Adipocyte (in vitro differentiated cells): ENCODE data around the gene RIN2.
"Not testable (repeated sequence)": the region's sequence is repeated elsewhere in the genome, so short reads cannot be mapped to it uniquely, and the experiment has no call there.

Experiments used
- DNase-seq: peaks from one replicate; pipeline ENCODE4 v3.0.0-alpha.2; 2015; ENCODE audit warnings: low read depth
- H3K27me3 ChIP-seq: replicated peaks from 2 replicates; pipeline ENCODE4 v1.7.0; 2013; ENCODE audit warnings: mild to moderate bottlenecking, low read length, moderate library complexity; ENCODE audit not compliant: control insufficient read depth, insufficient read depth
- H3K36me3 ChIP-seq: 2 replicates; pipeline ENCODE4 v1.7.0; 2013; ENCODE audit warnings: low read length, mild to moderate bottlenecking, moderate library complexity; ENCODE audit not compliant: control insufficient read depth, insufficient read depth, severe bottlenecking
- H3K4me1 ChIP-seq: 2 replicates; pipeline ENCODE4 v1.7.0; 2013; ENCODE audit warnings: mild to moderate bottlenecking, low read length, moderate library complexity; ENCODE audit not compliant: control insufficient read depth, insufficient read depth
- H3K4me3 ChIP-seq: 2 replicates; pipeline ENCODE4 v1.7.0; 2013; ENCODE audit warnings: mild to moderate bottlenecking, low read length, moderate library complexity
- H3K9ac ChIP-seq: 2 replicates; pipeline ENCODE4 v1.7.0; 2013; ENCODE audit warnings: mild to moderate bottlenecking, low read length, moderate library complexity
- H3K9me3 ChIP-seq: 2 replicates; pipeline ENCODE4 v1.7.0; 2013; ENCODE audit warnings: mild to moderate bottlenecking, low read length, moderate library complexity; ENCODE audit not compliant: control insufficient read depth

RIN2 gene

DNA sequence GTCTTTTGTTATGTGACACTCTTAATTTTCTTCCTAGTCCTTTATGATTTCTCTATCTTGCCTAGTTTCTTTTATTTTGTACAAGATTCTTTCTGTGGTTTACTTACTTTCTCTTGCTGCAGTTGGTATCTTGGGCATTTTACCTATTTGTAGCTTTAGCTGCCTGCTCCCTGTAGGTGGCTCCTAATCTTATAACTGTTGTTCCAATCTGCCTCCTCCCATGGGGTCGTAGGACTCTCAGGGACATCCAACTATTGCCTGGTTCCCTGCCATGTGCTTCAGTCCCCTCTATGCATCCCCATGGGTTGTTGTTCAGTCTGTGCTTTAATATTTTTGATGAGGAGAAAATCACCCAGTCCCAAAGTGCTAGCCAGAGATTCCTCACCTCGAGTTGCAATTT, 31.4 kb downstream of the RIN2 start:
- Histone ChIP-seq H3K9ac (no peak overlapping the region), H3K9me3 (no peaks in the 10 kb centered on the region), H3K4me1 (peaks cover 26% of the 10 kb centered on the region), H3K4me3 (no peak overlapping the region), H3K27me3 (no peaks in the 10 kb centered on the region), H3K36me3 (no peaks in the 10 kb centered on the region)
- no peak for DNase-seq

DNA sequence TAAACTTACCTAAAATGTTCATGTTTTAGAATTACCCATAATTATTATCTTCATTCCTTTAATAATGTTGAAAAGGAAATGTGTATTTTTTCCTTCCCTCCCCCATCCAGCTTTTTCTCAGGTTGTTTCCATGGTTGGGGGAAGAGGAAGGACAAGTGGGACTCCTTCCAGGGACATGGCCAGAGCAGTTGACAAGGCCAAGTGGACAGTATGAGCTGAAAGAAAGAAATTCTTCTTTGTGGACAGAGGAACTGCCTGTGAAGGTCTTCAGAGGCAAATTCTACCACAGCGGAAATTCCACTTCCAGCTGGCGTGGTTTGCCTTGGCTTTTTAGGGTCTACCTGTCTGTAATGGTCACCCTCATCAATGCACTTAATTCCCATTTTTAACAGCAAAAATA, 33.8 kb downstream of the RIN2 start:
- no peak overlapping the region for H3K4me3 ChIP-seq
- DNase-seq = no peak
- H3K27me3 ChIP-seq = no peaks in the 10 kb centered on the region
- H3K9ac ChIP-seq = no peak overlapping the region
- no peaks in the 10 kb centered on the region for H3K9me3 ChIP-seq
- H3K4me1 ChIP-seq = peaks cover 1% of the 10 kb centered on the region
- H3K36me3 ChIP-seq = no peaks in the 10 kb centered on the region

DNA sequence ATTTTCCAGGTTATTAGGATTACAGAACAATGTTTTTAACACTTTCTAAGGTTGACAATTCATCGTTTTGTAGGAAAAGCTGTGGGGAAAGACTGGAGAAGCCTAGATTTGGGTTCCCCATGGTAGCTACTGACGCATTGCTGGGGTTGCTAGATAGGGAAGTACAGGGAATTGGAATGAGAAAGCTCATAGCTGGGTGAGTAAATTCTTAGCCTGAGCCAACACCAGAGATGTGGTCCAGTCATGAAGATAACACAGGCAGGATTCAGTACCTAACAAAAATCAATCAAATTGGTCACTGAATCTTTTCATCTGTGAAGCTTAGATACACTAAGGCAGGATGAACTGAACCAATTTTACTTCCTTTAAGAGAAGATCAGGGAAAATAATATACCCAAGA, 35.7 kb downstream of the RIN2 start:
- no peaks in the 10 kb centered on the region for H3K36me3 ChIP-seq
- DNase-seq = no peak
- no peaks in the 10 kb centered on the region for H3K4me1 ChIP-seq
- no peaks in the 10 kb centered on the region for H3K27me3 ChIP-seq
- H3K4me3 ChIP-seq = no peak overlapping the region
- no peak overlapping the region for H3K9ac ChIP-seq
- no peaks in the 10 kb centered on the region for H3K9me3 ChIP-seq

DNA sequence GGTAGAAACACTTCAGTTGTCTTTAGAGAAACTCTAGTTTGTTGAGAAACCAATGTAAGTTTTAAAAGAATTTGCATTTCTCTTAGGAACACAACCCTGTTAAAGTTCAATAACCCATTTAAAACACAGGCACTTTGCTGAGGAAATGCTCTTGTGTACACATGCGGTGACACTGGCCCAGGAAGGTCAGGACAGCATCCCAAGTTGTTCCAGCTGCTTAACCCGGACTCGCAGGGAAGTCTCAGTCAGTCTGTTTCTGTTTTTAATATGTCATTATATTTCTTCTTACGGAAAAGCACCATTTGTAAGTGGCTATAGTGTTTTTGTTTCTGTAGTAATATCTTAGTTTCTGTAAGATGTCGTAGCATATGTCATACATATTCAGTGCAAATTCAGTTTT, 36.9 kb downstream of the RIN2 start:
- no peak overlapping the region for H3K4me3 ChIP-seq
- peaks cover 6% of the 10 kb centered on the region for H3K36me3 ChIP-seq
- no peaks in the 10 kb centered on the region for H3K27me3 ChIP-seq
- DNase-seq = no peak
- no peaks in the 10 kb centered on the region for H3K4me1 ChIP-seq
- no peak overlapping the region for H3K9ac ChIP-seq
- no peaks in the 10 kb centered on the region for H3K9me3 ChIP-seq

DNA sequence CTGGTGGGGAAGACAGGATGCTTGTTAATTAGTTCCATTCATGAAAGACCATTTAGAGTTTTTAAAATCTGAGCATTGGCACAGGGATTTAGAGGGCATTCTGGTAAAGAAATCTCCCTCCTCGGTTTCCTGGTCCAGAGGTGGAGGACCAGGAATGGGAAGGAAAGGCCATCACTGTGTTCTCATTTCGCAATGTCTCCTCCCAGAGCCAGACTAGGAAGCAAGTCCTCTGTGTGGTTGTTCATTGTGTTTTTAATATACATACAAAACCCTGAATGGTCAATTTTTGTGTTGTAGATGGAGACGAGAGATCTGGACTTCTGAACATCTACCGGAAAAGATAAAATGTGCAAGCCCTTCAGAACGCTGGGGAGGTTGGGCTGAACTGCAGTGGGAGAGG, 41.3 kb downstream of the RIN2 start:
- H3K9ac ChIP-seq = no peak overlapping the region
- H3K27me3 ChIP-seq = no peaks in the 10 kb centered on the region
- no peak for DNase-seq
- H3K4me3 ChIP-seq = no peak overlapping the region
- H3K4me1 ChIP-seq = no peaks in the 10 kb centered on the region
- no peaks in the 10 kb centered on the region for H3K9me3 ChIP-seq
- peaks cover 39% of the 10 kb centered on the region for H3K36me3 ChIP-seq

DNA sequence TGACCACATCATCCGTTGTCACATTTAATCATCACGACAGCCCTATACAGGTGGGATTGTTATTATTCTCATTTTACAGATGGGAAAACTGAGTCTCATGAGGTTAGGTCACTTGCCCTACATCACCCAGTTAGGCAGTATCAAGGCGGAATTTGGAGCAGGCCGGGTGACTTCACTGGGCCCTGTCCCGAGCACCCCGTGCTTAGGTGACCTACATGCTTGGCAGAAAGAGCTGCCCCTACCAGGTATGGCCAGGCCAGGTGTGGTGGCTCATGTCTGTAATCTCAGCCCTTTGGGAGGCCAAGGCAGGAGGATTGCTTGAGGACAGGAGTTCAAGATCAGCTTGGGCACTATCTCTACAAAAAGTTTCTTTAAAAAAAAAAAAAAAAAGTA, 44.0 kb downstream of the RIN2 start:
- DNase-seq = no peak
- H3K27me3 ChIP-seq = no peaks in the 10 kb centered on the region
- H3K36me3 ChIP-seq = peaks cover 42% of the 10 kb centered on the region
- peaks cover 6% of the 10 kb centered on the region for H3K4me1 ChIP-seq
- H3K9ac ChIP-seq = no peak overlapping the region
- no peak overlapping the region for H3K4me3 ChIP-seq
- H3K9me3 ChIP-seq = no peaks in the 10 kb centered on the region

DNA sequence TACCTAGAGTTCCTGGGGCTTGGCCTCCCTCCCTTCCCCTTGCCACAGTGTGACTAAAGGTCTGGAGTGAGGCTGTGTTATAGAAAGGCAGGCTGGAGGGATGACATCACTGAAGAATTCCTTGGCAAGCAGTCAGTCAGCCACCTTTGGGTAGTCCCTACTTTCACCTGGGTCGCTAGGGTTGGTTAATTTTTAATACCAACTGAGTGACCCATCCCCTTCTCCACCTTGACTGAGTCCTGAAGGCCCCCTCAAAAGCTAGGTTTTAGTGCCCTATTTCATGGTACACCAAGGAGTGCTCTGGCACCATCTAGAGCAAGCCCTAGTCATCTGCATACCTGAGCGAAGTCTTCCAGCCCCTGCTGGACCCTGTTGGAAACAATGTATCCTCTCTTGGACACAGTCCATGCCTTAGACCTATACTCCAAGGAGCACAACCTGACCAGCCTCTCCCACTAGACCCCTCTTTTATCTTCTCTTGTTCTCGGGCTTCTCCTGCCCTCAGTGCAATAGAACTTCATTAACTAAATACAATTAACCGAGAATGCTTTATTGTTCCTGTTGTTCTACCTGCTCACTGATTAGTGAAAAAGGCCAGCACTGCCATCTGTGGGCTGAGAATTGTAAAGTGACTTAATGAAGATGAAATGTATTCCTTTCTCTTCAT, 44.6 kb downstream of the RIN2 start:
- H3K27me3 ChIP-seq = no peaks in the 10 kb centered on the region
- no peak overlapping the region for H3K4me3 ChIP-seq
- H3K36me3 ChIP-seq = peaks cover 42% of the 10 kb centered on the region
- H3K9me3 ChIP-seq = no peaks in the 10 kb centered on the region
- no peak for DNase-seq
- no peak overlapping the region for H3K9ac ChIP-seq
- peaks cover 10% of the 10 kb centered on the region for H3K4me1 ChIP-seq

DNA sequence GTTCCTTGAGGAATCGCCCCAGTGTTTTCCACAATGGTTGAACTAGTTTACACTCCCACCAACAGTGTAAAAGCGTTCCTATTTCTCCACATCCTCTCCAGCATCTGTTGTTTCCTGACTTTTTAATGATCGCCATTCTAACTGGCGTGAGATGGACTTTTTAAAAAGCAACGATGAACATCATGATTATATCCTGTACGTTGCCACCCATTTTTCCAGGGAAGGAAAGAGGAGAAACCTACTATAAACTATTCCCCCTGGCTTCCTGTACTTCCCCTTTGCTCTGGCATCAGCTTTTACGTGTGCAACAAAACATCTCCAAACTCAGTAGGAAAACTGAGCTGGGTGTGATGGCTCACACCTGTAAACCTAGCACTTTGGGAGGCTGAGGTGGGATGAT, 48.2 kb downstream of the RIN2 start:
- not testable (repeated sequence) for DNase-seq, H3K9me3 ChIP-seq, H3K27me3 ChIP-seq, H3K9ac ChIP-seq, H3K4me3 ChIP-seq
- H3K36me3 ChIP-seq = peaks cover 38% of the 10 kb centered on the region
- H3K4me1 ChIP-seq = peaks cover 10% of the 10 kb centered on the region

DNA sequence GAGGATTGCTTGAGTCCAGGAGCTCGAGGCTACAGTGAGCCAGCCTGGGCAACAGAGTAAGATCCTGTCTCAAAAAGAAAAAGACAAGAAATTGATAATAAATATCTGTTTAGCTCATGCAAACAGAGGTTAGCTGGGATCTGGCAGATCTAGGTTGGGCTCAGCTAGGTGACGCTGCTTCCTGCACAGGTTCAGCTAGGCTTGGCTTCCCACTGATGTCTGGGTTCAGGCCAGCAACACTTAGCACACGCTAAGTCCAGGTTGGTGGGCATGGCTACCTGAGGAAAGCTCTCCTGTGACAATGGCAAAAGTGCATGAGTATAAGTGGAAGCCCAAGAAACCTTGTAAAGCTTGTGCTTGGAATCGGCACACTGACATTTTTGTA, 48.7 kb downstream of the RIN2 start:
- no peak overlapping the region for H3K9ac ChIP-seq
- peaks cover 10% of the 10 kb centered on the region for H3K4me1 ChIP-seq
- DNase-seq = no peak
- H3K36me3 ChIP-seq = peaks cover 35% of the 10 kb centered on the region
- no peaks in the 10 kb centered on the region for H3K9me3 ChIP-seq
- H3K4me3 ChIP-seq = no peak overlapping the region
- H3K27me3 ChIP-seq = no peaks in the 10 kb centered on the region

DNA sequence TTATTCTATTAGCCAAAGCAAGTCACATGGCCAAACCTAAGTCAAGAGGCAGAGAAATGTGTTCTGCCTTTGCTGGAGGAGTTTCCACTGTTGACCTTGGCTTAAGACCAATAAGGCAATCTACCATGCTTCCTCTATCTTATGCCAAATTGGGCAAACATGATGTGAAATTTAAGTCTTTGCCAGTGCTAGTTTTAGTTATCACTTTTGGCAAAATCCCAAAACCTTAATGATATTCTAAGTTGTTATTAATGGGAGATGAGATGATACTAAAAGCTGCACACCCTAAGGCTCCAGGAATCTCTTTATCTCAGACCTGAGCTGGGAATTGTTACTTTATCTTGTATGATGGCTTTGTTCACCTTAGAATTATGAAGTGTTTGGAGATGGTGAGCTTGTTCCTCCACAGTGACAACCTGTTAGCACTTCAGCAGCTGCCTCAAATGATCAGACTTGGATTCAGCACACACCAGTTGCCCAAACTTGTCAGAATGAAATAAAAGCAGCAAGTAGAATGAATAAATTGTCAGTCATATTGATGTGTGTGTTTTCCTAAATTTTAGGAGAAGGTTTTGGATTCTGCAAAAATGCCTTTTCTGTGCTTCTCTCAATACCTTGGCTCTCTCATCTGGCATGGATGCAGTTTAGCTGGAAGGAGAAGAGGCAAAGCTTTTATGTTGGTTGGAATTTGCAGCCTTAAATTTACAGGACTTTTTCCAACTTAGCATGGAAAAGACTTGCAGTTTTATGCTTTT, 49.3 kb downstream of the RIN2 start:
- H3K9me3 ChIP-seq = no peaks in the 10 kb centered on the region
- peaks cover 29% of the 10 kb centered on the region for H3K36me3 ChIP-seq
- H3K9ac ChIP-seq = no peak overlapping the region
- H3K4me3 ChIP-seq = no peak overlapping the region
- peak; percentile 28 for DNase-seq
- peaks cover 10% of the 10 kb centered on the region for H3K4me1 ChIP-seq
- no peaks in the 10 kb centered on the region for H3K27me3 ChIP-seq
